Urothelium cell line (cell line): ENCODE data around the gene IL19.

Experiments
- DNase-seq: peaks from one replicate; pipeline ENCODE4 v3.0.0; 2011; ENCODE audit warnings: low spot score, mixed read lengths
- FAIRE-seq: peaks from 2 replicates; lab custom pipeline; 2011; peaks lifted over from hg19 to GRCh38; lab: Jason Lieb, UNC

IL19 gene

GRCh38 chr1:206828765-206829164, 58.2 kb downstream of the IL19 start:
- FAIRE-seq (no peak), DNase-seq (no peak)

DNA sequence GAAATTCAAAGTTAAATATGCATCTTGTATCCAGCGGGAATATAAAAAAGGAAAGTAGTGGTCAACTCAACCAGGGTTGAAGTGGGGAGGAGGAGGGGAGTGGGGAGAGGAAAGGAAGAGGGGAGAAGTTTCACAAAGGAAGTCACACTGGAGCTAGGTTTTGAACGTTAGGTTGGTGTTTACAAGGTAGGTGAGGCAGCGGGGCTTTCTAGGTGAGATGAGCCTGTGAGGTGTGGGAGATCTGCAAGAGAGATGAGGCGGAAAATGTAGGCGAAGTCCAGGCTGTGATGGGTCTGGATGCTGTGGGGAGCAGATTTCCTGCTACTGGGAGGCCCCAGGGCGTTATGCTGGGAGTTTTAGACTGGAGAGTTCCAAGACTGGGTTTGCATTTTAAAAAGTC, 58.7 kb downstream of the IL19 start:
- DNase-seq (no peak), FAIRE-seq (no peak)

DNA sequence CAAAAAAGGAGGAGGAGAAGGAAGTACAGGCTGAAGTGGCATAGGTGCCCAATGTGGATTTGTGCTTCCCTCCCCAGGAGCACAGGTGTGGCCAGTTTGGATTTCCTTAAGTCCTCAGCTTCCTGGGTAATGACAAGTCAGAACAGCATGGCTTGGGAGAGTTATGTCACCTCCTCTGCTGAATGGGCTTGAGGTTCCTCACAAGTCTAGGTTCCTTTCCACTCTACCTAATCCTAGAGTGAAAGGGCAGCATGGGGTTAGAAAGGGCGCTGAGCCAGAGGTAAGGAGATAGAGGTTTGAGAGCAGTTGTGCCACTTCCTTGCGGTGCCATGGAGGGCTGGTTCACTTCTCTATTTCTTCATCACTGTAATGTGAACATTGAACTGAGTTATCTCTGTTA, 59.3 kb downstream of the IL19 start:
- no peak for FAIRE-seq
- no peak for DNase-seq

- DNase-seq (no peak), FAIRE-seq (no peak)
Measured at GRCh38 chr1:206831650-206832049, 61.1 kb downstream of the IL19 start.

DNA sequence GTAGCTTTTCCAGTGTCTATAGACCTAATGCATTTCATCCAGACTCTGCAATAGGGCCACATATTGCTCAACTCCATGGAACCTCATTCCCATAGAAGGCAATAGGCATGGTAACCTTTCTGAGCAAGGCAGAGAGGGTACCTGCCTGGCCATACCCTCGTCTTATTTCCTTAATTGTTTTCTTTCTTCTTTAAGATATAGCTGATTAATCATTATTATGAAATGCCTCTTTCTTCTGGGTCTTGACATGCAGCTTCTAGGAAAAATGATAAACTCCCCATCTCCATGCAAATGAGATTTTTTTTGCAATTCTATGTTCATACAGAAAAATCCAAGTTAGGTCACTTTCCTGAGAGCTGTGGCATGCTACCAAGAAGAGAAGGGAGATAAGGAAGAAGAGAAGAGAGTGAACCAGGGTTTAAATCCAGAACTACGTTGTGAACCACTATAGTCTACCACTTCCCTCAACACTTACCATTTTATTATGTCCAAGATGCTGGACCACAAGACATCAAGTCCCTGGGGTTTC, 61.8 kb downstream of the IL19 start:
- FAIRE-seq: no peak
- no peak for DNase-seq

- no peak for DNase-seq
- no peak for FAIRE-seq
Measured at GRCh38 chr1:206833106-206833680, 62.6 kb downstream of the IL19 start.

GRCh38 chr1:206833801-206834200, 63.2 kb downstream of the IL19 start:
- FAIRE-seq: no peak
- no peak for DNase-seq

DNA sequence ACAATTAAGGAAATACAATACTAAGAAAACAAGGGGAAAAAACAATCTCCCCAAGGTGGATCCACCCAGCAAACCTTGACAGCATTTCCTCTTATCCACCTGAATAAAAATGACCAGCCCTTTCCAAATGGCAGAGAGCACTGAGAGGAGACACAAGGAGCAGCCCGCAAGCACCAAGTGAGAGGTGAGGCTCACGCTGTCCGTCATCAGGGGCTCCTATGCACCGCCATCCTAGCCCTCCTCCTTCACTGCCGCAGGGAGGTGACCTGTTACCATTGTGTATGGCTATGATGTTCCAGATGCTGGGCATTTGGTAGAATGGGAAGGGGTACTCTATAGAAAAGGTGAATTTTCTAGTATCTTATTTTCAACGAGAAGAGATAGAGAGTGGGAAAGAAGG, 63.6 kb downstream of the IL19 start:
- DNase-seq (no peak), FAIRE-seq (no peak)

- FAIRE-seq (no peak), DNase-seq (peak; percentile 49)
Measured at GRCh38 chr1:206834711-206835110, 64.1 kb downstream of the IL19 start.

DNA sequence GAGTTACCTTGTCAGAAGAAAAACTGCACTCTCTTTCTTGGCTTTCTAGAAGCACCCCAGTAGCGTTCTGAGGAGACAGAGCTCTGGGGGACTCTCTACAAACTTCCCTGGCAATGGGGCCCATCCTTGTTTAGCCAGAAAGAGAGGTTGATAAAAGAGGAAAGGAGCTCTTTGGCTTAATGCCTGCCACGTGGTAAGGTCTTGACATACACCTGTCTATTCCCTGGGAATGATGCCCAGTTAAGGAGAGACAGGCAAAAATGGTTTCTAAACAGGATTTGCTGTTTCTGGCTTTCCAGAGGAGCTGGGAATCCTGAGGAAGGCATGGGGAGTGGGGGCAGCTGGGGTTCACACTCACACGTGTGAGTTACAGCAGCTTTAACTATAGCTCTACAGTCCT, 64.6 kb downstream of the IL19 start:
- FAIRE-seq (no peak), DNase-seq (no peak)

- DNase-seq: no peak
- no peak for FAIRE-seq
Measured at GRCh38 chr1:206836111-206836510, 65.5 kb downstream of the IL19 start.

- FAIRE-seq (no peak), DNase-seq (no peak)
Measured at GRCh38 chr1:206839006-206839560, 68.5 kb downstream of the IL19 start.

- FAIRE-seq: no peak
- peak; percentile 90 for DNase-seq
Measured at GRCh38 chr1:206839857-206840256, 69.3 kb downstream of the IL19 start.

GRCh38 chr1:206841609-206842323, 71.2 kb downstream of the IL19 start:
- FAIRE-seq: no peak
- no peak for DNase-seq

- no peak for DNase-seq
Measured at GRCh38 chr1:206842854-206843253, 72.3 kb downstream of the IL19 start.

DNA sequence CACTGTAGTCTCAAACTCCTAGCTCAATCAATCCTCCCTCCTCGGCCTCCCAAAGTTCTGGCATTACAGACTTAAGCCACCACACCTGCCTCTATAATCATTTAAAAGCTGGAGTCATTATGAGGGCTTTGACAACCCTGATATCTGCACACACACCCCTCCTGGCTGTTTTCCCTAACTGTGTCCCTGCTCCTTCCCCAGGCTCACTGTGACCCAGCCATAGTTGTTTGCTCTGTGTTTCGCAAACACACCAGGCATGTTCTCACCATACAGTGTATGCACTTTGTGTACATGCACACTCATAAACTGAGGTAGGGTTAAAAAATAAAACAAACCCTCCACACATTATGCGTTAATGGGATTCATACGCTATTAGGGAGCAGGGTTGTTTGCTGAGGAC, 73.1 kb downstream of the IL19 start:
- no peak for DNase-seq
- no peak for FAIRE-seq

More at GRCh38 chr1:206842854-206843253, 72.3 kb downstream of the IL19 start:
- FAIRE-seq: no peak

DNA sequence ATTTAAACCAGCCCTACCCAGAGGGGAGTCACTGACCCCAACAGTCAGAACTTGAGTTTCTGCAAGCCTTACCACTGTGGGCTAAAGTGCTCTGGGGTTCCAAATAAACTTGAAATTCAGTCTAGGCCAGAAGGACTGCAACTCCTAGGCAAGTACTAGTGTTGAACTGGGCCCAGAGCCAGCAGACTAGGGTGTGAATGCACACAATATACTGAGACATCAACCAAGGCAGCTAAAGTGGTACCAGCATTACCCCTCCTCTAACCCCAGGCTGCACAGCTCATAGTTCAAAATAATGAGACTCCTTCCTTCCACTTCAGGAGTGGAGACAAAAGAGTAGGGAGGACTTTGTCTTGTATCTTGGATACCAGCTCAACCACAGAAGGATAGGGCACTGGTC, 75.9 kb downstream of the IL19 start:
- FAIRE-seq: no peak
- no peak for DNase-seq

- no peak for FAIRE-seq
Measured at GRCh38 chr1:206847337-206847834, 76.8 kb downstream of the IL19 start.

DNA sequence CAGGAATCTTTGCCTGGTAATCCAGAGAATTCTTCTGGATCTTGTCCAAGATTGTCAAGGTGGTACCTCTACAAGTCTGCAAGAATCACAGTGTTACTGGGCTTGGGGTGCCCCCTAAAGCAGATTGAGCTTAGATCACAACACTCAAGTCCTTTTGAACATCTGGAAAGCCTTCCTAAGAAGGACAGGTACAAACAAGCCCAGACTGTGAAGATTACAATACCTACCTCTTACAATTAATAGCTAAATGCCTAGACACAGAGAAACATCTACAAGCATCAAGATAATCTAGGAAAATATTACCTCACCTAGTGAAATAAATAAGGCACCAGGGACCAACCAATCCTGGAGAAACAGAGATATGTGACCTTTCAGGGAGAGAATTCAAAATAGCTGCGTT, 77.4 kb downstream of the IL19 start:
- FAIRE-seq (no peak), DNase-seq (no peak)

More at GRCh38 chr1:206847337-206847834, 76.8 kb downstream of the IL19 start:
- no peak for DNase-seq

GRCh38 chr1:206850401-206850800, 79.8 kb downstream of the IL19 start:
- FAIRE-seq: no peak

GRCh38 chr1:206851341-206852010, 80.9 kb downstream of the IL19 start:
- FAIRE-seq (no peak), DNase-seq (no peak)

More at GRCh38 chr1:206850401-206850800, 79.8 kb downstream of the IL19 start:
- no peak for DNase-seq
